Stimulated activated CD8-positive, alpha-beta memory T cell treated with anti-CD3 and anti-CD28 coated beads, Interleukin-4, amount 100 ng/mL, for 24 hours (primary cell): ENCODE data around the gene FCAR.
"Not testable (repeated sequence)": the region's sequence is repeated elsewhere in the genome, so short reads cannot be mapped to it uniquely, and the experiment has no call there.

Experiments used
- DNase-seq: peaks from one replicate; pipeline ENCODE4 v3.0.0-alpha.2; 2020; ENCODE audit warnings: low read depth

FCAR gene

GRCh38 chr19:54894106-54894505 is 20.1 kb downstream of the FCAR start:
- not testable (repeated sequence) for DNase-seq

GRCh38 chr19:54896036-54896435 is 22.0 kb downstream of the FCAR start:
- no peak for DNase-seq

- not testable (repeated sequence) for DNase-seq
Observed at GRCh38 chr19:54898685-54899084, 24.6 kb downstream of the FCAR start.

GRCh38 chr19:54899646-54900045 is 25.6 kb downstream of the FCAR start:
- not testable (repeated sequence) for DNase-seq

- DNase-seq: not testable (repeated sequence)
Observed at GRCh38 chr19:54901153-54901552, 27.1 kb downstream of the FCAR start.

GRCh38 chr19:54902061-54902460 is 28.0 kb downstream of the FCAR start:
- DNase-seq: no peak

GRCh38 chr19:54903303-54903702 is 29.3 kb downstream of the FCAR start:
- DNase-seq: no peak

GRCh38 chr19:54904261-54904660 is 30.2 kb downstream of the FCAR start:
- not testable (repeated sequence) for DNase-seq

- no peak for DNase-seq
Observed at GRCh38 chr19:54905421-54905802, 31.4 kb downstream of the FCAR start.

- DNase-seq: no peak
Observed at GRCh38 chr19:54905803-54906511, 31.9 kb downstream of the FCAR start, which contains the start of gene NCR1. TSS of gene NCR1 (plus strand) at chr19:54906148. CDS start at chr19:54906188, 40 bp downstream.

GRCh38 chr19:54906819-54907218 is 32.8 kb downstream of the FCAR start:
- DNase-seq: no peak

GRCh38 chr19:54907899-54908298 is 33.9 kb downstream of the FCAR start:
- DNase-seq: not testable (repeated sequence)

- no peak for DNase-seq
Observed at GRCh38 chr19:54916822-54917221, 42.8 kb downstream of the FCAR start.

- DNase-seq: no peak
Observed at GRCh38 chr19:54918499-54918898, 44.5 kb downstream of the FCAR start.

GRCh38 chr19:54919646-54920563 is 45.9 kb downstream of the FCAR start:
- DNase-seq: not testable (repeated sequence)

- no peak for DNase-seq
Observed at GRCh38 chr19:54921082-54921481, 47.0 kb downstream of the FCAR start.

GRCh38 chr19:54923276-54923675 is 49.2 kb downstream of the FCAR start:
- no peak for DNase-seq

GRCh38 chr19:54928299-54928698 is 54.3 kb downstream of the FCAR start:
- DNase-seq: no peak

- no peak for DNase-seq
Observed at GRCh38 chr19:54937926-54938325, 63.9 kb downstream of the FCAR start.

- DNase-seq: no peak
Observed at GRCh38 chr19:54938906-54939305, 64.9 kb downstream of the FCAR start.

- DNase-seq: not testable (repeated sequence)
Observed at GRCh38 chr19:54939538-54939937, 65.5 kb downstream of the FCAR start.
